ENCODE results near the gene MYO1G.

- peak; percentile 64 for TF ChIP-seq CTCF (conservative IDR thresholded peaks at IDR 0.05; ENCODE audit: low read depth, low read length)
- no peak for TF ChIP-seq EZH2 (IDR thresholded peaks at IDR 0.05; ENCODE audit: borderline replicate concordance, low read depth, low read length, poor library complexity, severe bottlenecking)
Measured at GRCh38 chr7:44973610-44974401, 5.0 kb downstream of the MYO1G start.
